ENCODE results near the gene PPHLN1. TPM values are rescaled to one million over a fixed set of nuclear protein-coding genes. Genes with fewer than 3 reads are reported as not detected.

The PPHLN1 gene, protein sequence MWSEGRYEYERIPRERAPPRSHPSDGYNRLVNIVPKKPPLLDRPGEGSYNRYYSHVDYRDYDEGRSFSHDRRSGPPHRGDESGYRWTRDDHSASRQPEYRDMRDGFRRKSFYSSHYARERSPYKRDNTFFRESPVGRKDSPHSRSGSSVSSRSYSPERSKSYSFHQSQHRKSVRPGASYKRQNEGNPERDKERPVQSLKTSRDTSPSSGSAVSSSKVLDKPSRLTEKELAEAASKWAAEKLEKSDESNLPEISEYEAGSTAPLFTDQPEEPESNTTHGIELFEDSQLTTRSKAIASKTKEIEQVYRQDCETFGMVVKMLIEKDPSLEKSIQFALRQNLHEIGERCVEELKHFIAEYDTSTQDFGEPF
- 70.8 TPM for total RNA-seq

GRCh38 chr12:42325653-42326474, at the start of gene PPHLN1, which contains the start of gene ZCRB1:
PPHLN1 (plus strand) TSS chr12:42326167; CDS start chr12:42335903, 9,736 bp downstream.
ZCRB1 (minus strand) TSS chr12:42326094; CDS start chr12:42324102, 1,992 bp downstream.

Small RNAs within 50 kb of the gene (small RNA-seq; reads per million reads assigned to genes)
- gene MIR7851, result not detected
- gene RF00019, result not detected
- not detected for gene RF00090
- gene RNU6-249P, result not detected

Other genes with a start within 250 kb of the PPHLN1 start
- 15.7 TPM for gene GXYLT1, start 181.3 kb upstream of the PPHLN1 start, total RNA-seq
- gene YAF2, start 87.9 kb upstream of the PPHLN1 start, total RNA-seq, result 62.5 TPM
- 30.7 TPM for gene ZCRB1, start 73 bp upstream of the PPHLN1 start, total RNA-seq